Body of pancreas (tissue), 4 donors: Measurements from ENCODE around the gene SYNPO2.

Source experiments
- CTCF ChIP-seq, 7 experiments: fragments of 450-650 bp in 4 of 7; fragments of 200-600 bp in 3 of 7; sonication (generic) in 3 of 7; IDR thresholded peaks; one replicate each; pipeline ENCODE4 v1.5.1; 2016 to 2019; ENCODE audit warnings: antibody characterized with exemption in 7 of 7
- POLR2A ChIP-seq, 3 donors: fragments of 450-650 bp; IDR thresholded peaks; one replicate each; pipeline ENCODE4 v1.6.1; 2016; ENCODE audit warnings: antibody characterized with exemption in 3 of 3, mild to moderate bottlenecking in 2 of 3

GRCh38 chr4:118941799-118942198 lies 53.1 kb downstream of the SYNPO2 start:
- TF ChIP-seq CTCF (IDR thresholded peaks at IDR 0.05) (no peak), POLR2A (IDR thresholded peaks at IDR 0.05) (no peak)
